Measurements from ENCODE around the gene PLS1.

DNA sequence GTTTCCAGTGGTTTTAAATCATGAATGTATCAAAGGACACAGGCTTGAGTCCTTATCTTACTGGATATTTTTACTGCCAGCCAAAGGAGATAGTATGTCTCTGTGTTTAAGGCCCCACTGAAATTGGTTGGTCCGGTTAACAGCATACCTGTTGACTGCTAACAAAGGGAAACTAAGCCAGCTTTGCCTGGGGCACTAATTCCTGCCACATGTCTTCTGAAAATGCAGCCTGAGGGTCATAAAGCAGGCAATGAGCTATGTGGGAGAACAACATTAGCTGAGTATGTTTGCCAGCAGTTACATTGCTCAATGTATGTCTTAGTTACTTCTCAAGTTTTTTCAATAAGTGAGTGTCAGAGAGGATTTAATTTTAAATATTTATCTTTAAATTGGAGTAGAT is 12.4 kb downstream of the PLS1 start:
- TF ChIP-seq, protein P1, sequence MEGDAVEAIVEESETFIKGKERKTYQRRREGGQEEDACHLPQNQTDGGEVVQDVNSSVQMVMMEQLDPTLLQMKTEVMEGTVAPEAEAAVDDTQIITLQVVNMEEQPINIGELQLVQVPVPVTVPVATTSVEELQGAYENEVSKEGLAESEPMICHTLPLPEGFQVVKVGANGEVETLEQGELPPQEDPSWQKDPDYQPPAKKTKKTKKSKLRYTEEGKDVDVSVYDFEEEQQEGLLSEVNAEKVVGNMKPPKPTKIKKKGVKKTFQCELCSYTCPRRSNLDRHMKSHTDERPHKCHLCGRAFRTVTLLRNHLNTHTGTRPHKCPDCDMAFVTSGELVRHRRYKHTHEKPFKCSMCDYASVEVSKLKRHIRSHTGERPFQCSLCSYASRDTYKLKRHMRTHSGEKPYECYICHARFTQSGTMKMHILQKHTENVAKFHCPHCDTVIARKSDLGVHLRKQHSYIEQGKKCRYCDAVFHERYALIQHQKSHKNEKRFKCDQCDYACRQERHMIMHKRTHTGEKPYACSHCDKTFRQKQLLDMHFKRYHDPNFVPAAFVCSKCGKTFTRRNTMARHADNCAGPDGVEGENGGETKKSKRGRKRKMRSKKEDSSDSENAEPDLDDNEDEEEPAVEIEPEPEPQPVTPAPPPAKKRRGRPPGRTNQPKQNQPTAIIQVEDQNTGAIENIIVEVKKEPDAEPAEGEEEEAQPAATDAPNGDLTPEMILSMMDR (conservative IDR thresholded peaks at IDR 0.05) = no peak
- no peak for TF ChIP-seq EZH2 (IDR thresholded peaks at IDR 0.05; ENCODE audit: low read depth)

All from PC-9 (cell line).